NK-92 treated with Interleukin-12 subunit alpha and Interleukin-12 subunit beta, amount 100 ng/mL, for 24 hours (cell line): ENCODE data around the gene ZNF814.
"Not testable (repeated sequence)": the region's sequence is repeated elsewhere in the genome, so short reads cannot be mapped to it uniquely, and the experiment has no call there.

Source experiments
- DNase-seq: peaks from one replicate; lab custom pipeline; 2025; lab: John Stamatoyannopoulos, UW

Gene ZNF814

GRCh38 chr19:57854117-57854516 is 34.7 kb downstream of the ZNF814 start:
- not testable (repeated sequence) for DNase-seq

GRCh38 chr19:57851812-57852603 is 36.8 kb downstream of the ZNF814 start:
- DNase-seq = not testable (repeated sequence)

- no peak for DNase-seq
Observed at GRCh38 chr19:57850553-57851017, 38.3 kb downstream of the ZNF814 start.

GRCh38 chr19:57849666-57850473 is 39.0 kb downstream of the ZNF814 start, which contains the start of gene ZNF587:
TSS of gene ZNF587 (plus strand) at chr19:57849859. CDS start at chr19:57850039, 180 bp downstream.
- DNase-seq = peak; percentile 57

- DNase-seq = not testable (repeated sequence)
Observed at GRCh38 chr19:57849162-57849665, 39.6 kb downstream of the ZNF814 start.

GRCh38 chr19:57847164-57847563 is 41.7 kb downstream of the ZNF814 start:
- not testable (repeated sequence) for DNase-seq

- no peak for DNase-seq
Observed at GRCh38 chr19:57841122-57841763, 47.6 kb downstream of the ZNF814 start.

GRCh38 chr19:57838622-57839191 is 50.1 kb downstream of the ZNF814 start:
- not testable (repeated sequence) for DNase-seq

- DNase-seq = not testable (repeated sequence)
Observed at GRCh38 chr19:57836991-57837390, 51.8 kb downstream of the ZNF814 start.

GRCh38 chr19:57830071-57830602 is 58.7 kb downstream of the ZNF814 start, which contains the start of gene ZNF587B:
TSS of gene ZNF587B (plus strand) at chr19:57830299. CDS start at chr19:57830529, 230 bp downstream.
- DNase-seq = no peak

GRCh38 chr19:57829316-57829715 is 59.5 kb downstream of the ZNF814 start:
- no peak for DNase-seq

GRCh38 chr19:57825511-57825910 is 63.3 kb downstream of the ZNF814 start:
- DNase-seq = no peak

GRCh38 chr19:57823608-57824007 is 65.2 kb downstream of the ZNF814 start:
- not testable (repeated sequence) for DNase-seq

- not testable (repeated sequence) for DNase-seq
Observed at GRCh38 chr19:57823155-57823554, 65.7 kb downstream of the ZNF814 start.

- DNase-seq = not testable (repeated sequence)
Observed at GRCh38 chr19:57821501-57821900, 67.3 kb downstream of the ZNF814 start.

GRCh38 chr19:57821095-57821494 is 67.7 kb downstream of the ZNF814 start:
- DNase-seq = not testable (repeated sequence)

- no peak for DNase-seq
Observed at GRCh38 chr19:57820599-57820998, 68.2 kb downstream of the ZNF814 start.

- peak; percentile 65 for DNase-seq
Observed at GRCh38 chr19:57819475-57820148, 69.2 kb downstream of the ZNF814 start.

- no peak for DNase-seq
Observed at GRCh38 chr19:57818378-57818777, 70.5 kb downstream of the ZNF814 start.

- no peak for DNase-seq
Observed at GRCh38 chr19:57817976-57818375, 70.9 kb downstream of the ZNF814 start.

GRCh38 chr19:57816652-57817051 is 72.2 kb downstream of the ZNF814 start:
- no peak for DNase-seq
